HTR-8/SVneo (cell line): ENCODE data around the gene ZNF217.
A peak's percentile ranks its signal among the peaks of the same experiment; 100 is the strongest.
"Not testable (repeated sequence)": the region's sequence is repeated elsewhere in the genome, so short reads cannot be mapped to it uniquely, and the experiment has no call there.

Experiments
- DNase-seq: peaks from one replicate; pipeline ENCODE4 v3.0.0; 2011; ENCODE audit warnings: low spot score, mixed read lengths; ENCODE audit not compliant: insufficient read length
- FAIRE-seq: peaks from 2 replicates; lab custom pipeline; 2011; peaks lifted over from hg19 to GRCh38; lab: Jason Lieb, UNC

Gene ZNF217

DNA sequence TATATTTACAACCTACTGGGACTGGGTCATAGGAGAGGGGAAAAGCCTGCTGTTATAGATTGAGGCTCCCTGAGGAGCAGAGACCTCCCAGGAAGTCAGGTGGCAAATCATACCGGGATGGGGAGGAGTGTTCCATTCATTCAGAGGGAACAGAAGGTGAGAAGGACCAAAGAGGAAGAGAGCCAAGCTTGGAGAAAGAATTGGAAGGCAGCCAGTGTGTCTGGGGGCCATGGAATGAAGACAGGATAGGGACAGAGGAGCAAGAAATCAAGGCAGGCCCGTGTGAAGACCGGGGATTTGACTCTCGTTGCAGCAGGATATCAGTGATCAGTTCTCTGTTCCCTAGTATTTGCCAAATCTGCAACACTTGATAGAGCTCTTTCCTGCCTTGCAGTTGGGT lies 5.7 kb upstream of the ZNF217 start:
- DNase-seq, result no peak
- peak; percentile 49 for FAIRE-seq

DNA sequence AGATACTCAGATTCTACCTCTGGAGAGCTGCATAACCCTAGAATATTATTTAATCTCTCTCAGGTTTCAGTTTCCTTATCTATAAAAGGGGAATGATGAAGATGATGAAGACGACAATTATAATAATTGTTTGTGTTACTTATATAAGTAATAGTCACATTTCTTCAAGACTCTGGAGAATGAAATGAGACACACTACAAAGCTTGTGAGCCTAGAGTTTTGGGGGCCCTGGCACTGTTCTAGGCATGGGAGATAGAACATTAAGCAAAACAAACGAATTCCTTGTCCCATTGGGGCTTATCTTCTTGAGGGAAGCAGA lies 5.4 kb upstream of the ZNF217 start:
- DNase-seq, result no peak
- no peak for FAIRE-seq

DNA sequence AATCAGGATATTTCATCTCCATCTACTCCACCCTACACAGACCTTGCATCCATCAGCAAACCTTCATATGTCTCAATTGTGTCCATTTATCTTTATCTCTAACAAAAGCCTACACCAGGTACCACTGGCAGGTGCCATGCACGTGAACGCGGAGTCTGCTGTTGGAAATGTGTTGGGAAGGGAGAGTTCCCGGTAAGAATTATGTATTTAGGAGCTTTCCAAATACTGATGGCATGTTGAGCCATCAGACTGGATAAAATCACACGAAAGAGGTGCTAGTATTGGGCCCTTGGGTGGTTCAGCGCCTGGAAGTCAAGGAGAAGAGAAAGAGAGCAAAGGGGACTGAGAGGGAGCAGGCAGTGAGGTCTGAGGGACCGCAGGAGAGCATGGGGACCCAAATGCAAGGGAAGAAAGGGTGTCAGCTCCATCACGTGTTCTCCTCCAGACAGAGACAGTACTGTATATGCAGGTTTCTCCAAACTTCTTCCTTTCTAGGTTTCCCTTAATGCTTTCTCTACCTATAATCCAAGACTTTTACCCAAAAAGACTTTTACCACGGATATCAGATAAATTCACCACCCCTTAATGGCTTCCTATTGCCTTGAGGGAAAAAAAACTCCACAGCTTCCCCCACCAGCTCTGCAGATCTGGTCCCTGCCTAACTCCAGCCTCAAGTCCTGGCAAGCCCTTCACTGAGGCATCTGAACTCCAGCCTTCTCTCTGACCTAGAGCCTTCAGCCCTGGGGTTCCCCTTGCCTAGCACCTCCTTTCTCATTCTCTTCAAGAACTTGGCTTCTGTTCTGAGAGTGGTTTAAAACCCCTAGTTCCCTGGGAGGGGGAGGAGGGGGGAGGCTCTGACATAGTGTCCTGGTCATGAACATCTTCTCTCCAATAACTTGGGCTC lies 4.8 kb upstream of the ZNF217 start:
- no peak for DNase-seq
- no peak for FAIRE-seq

DNA sequence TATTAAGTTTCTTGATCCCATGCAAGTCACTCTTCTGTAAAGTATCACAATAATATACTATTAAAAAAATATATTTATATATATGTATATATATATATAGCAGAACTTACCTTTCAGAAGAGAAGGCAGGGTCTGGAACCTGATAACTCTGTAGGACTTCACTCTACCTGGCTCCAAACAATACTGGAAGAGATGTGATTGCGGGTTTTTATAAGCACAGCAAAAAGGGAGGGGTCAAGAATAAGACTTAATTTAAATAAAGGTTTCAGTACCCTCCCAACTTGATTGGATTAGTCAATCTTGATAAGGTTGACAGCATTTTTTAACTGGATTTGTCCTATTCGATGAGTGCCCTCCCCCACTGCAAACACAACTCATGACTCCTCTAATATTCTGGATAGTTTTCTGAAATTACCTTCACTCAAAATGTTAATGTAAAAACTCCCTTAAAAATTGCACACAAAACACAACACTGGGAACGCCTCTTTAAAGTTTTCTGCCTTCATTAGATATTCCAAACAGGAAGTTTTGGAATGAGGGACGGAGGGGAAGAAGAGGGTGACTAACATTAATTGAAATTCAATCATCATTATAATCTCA lies 4.0 kb upstream of the ZNF217 start:
- DNase-seq (no peak), FAIRE-seq (no peak)

DNA sequence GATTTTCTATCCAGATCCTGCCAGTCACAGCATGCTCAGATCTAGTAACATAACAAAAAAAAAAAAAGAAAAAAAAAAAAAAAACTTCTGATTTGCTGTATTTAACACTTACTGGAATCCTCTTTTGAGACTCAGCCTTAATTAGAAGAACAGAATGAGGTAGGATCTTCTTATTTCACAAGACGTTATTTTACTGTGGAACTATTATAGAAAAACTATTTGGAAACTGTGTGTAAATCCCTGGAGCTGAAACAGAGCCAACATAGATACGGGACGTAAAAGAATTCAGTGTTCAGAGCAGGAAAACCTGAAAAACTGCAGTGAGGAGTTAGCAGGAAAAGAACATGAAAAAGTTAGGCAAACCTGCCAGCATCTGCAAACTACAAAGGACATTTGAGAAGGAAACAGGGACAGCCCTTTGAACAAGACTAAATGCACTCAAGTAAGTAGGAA lies 3.4 kb upstream of the ZNF217 start:
- DNase-seq (no peak), FAIRE-seq (no peak)

DNA sequence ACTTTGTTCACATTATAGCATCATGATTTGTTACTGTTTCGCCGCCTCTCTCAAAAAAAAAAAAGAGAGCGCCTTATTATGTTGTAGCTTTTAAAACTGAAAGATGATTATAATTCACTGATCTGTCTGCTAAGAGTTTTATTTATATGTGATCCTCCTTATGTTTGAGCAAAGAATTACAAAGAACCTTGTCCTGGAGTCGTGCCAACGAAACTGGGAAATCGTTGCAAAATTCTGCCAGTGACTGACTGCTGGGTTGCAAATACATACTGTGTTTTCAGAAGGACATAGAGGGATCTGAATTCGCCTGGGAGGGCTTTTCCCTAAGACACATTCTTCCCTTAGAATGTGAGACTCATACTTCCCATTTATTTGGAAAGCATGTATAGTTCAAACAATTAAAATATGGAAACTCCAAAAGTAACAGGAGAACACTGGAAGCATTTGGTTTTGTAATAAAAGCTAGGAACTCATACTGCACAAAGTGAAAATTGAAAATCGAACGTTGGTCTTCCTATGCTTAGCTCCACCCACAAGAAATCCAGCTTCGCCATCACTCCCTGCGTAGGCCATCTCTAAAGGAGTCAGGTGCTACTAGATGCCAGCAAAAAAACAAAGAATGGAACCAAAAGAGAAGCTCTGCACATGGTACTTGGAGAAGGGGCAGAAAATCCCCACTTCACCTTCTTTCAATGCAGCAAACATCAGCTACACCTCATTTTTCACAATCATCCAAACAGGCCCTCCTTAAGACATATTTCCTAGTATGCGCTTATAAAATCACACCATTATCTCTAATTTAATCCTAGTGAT lies 2.8 kb upstream of the ZNF217 start:
- not testable (repeated sequence) for DNase-seq, FAIRE-seq

DNA sequence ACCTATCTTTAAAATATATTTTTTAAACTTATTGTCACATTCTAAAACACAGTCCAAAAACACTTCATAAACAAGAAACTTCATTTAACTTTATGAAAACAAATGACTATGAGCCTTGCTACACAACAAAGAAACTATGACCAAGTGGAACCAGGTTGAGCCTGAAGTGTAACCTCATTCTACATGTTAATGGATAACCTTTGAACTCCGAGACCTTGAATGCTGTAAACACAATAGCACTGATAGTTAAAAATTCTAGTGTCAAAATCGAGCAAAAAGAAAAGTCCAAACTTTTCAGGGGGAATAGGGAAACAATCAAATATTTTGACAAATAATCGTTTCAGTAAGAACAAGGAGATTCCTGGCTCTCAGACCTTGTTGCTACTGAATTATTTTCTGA lies 2.1 kb upstream of the ZNF217 start:
- not testable (repeated sequence) for DNase-seq
- peak; percentile 57 for FAIRE-seq

DNA sequence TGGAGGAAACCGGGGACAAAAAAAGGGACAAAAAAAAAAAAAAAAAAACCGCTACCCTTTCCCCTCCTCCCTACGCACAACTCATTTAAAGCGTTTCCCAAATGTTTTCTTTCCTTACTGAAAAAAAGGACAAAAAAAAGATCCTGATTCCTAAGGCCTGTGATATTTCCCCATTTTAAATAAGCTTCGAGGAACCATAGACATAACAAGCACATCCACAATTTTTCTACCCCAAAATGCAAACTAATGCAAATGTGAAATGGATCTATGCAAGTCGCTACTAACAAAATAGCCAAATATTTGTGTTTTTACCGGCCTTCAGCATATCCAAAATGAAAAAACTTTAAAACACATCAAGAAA lies 1.4 kb upstream of the ZNF217 start:
- FAIRE-seq, result no peak
- DNase-seq, result no peak

DNA sequence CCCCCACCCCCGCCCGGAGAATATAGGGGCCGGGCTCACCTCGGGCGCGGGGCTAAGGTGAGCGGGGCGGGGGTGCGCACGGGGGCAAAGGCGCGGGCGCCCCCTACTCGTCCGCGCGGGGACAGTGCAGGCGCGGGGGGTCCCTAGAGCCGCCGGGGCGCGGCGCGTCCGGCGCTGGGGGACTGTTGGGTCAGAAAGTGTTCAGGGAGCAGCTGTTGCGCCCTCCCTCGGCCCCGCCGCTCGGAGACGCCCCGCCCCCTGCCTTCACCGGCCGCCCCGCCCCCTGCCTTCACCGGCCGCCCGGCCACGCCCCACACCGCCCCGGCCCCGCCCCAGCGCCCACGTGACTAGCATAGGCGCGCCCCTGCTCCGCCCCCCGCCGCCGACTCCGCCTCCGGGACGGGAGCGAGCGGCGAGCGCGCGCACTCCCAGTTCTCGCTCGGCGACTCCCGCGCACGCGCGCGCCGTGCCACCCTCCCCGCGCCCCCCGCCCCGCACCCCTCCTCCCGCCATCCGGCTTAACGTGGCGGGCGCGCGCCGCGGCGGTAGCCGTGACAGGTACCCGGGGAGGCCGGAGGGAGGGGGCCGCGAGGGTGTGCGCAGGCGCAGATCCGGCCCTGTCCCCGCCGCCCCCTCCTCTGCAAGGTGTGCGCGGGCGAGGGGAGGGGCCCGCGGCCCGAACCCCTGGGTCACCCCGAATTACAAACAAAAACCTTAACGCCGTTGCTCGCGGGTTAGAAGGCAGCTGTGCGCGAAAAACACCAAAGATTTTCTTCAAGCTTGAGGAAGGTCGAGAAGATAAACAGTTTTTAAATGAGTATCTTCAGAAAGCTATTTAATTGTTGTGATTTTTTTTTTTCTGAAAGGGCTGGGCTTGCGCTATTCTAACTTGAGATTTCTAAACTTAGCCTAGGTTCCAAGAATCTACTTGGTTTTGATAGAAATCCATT lies 704 bp upstream of the ZNF217 start:
- peak; percentile 88 for DNase-seq
- FAIRE-seq, result peak; percentile 94

DNA sequence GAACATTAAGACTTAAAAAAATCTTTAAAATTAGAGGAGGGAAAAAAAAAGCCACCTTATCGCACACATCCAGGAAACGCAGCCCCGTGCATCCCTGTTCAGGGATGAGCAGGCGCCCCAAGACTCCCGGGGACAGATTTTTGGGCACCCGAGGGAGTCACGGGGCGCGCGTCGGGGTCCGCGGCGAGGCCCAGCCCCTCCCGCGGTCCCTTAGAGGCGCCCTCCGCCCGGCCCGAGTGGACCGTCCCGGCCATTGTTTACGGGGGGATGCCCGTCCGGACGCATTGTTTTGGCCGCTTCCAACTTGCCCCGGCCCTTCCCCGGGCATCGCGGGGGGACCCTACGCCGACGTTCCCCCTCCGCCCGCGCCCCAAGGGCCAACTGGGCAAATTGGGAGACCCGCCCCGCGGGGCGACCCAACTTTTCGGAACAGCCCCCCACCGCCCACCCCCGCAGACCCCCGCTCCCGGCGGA lies 610 bp downstream of the ZNF217 start:
- DNase-seq (no peak), FAIRE-seq (no peak)

DNA sequence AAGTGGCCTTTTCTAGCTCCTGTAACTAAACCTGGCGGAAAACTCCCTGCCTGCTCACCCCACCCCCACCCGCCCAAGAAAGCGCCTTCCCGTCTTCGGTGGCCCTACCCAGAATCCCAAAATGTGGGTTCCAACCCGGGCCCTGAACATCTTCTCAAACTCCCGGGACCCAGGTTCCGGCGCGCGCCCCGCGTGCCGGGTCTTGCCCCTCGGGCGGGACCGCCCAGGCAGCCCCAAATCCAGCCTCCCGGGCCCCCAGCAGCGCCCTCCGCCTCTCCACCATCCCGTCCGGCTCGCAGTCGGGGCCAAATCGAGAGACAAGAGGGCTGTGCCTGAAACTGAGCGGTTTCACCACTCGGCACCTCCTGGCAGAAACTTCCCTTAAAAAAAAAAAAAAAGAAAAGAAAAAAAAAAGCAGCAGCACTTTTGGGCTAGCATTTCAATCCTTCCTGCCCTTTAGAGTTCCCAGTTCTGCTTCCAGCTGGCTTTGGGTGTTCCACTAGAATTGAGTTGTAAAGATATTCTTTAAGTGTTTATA lies 1.1 kb downstream of the ZNF217 start:
- not testable (repeated sequence) for FAIRE-seq

GRCh38 chr20:53591941-53592441 lies 1.6 kb downstream of the ZNF217 start:
- FAIRE-seq, DNase-seq: not testable (repeated sequence)

More for the DNA sequence above, 1.1 kb downstream of the ZNF217 start:
- peak; percentile 58 for DNase-seq

DNA sequence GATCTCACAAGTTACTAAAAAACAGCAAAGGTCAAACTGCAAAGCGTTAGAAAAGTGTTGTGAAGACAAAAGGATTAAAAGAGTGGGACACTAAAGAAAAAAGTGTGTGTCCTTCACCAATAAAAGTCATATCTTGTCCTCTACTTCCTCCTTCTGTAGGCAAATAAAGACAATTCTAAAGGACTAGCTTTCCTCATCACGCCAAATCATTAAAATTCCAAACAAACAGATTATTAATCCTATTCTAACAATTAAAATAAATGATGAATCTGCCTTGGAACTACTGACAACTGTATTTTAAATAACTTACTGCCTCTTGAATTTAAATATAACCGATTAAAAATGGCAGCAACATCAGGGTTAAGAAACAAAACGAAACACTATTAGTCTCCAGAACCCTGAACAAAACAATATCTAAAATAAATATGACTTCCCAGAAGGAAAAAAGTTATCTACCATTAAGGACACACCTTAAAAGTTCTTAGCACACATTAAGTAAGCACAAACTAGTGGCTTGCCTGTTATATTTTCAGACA lies 2.4 kb downstream of the ZNF217 start:
- FAIRE-seq, DNase-seq: not testable (repeated sequence)

DNA sequence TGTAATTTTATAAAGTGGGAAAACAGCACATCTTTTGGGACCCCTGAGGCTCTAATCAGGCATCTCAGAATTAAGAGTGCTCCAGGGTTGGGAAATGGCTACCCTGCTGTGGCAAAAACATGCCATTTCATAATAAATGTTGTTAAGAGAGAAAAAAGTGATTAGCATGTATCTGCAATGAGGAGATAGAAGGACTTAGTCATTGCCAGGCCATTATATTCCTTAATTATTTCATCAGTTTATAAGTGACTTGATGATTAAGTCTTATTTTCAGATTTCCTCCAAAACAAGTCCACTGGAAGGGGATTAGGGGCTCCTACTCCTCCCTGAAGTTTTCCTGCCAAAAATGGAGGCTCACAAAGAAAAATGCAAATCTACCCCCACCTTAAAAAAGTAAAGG lies 3.0 kb downstream of the ZNF217 start:
- not testable (repeated sequence) for DNase-seq, FAIRE-seq

DNA sequence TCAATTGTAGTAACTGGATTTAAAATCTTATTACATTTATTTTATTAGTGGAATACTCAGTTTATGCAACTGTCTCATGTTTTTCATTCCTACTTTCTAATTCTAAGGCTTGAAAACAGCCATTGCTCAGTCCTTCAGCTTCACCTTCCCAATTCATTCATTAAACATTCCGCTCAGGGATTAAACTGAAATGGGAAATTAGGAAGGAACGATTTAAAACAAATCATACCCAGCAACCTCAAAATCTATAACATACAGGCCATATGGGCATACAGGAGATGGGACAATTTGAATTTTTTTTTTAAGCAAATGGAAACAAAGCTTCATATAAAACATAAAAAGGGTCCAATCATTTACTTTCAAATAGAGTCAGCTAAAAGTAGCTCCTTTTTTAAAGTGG lies 3.5 kb downstream of the ZNF217 start:
- not testable (repeated sequence) for FAIRE-seq

DNA sequence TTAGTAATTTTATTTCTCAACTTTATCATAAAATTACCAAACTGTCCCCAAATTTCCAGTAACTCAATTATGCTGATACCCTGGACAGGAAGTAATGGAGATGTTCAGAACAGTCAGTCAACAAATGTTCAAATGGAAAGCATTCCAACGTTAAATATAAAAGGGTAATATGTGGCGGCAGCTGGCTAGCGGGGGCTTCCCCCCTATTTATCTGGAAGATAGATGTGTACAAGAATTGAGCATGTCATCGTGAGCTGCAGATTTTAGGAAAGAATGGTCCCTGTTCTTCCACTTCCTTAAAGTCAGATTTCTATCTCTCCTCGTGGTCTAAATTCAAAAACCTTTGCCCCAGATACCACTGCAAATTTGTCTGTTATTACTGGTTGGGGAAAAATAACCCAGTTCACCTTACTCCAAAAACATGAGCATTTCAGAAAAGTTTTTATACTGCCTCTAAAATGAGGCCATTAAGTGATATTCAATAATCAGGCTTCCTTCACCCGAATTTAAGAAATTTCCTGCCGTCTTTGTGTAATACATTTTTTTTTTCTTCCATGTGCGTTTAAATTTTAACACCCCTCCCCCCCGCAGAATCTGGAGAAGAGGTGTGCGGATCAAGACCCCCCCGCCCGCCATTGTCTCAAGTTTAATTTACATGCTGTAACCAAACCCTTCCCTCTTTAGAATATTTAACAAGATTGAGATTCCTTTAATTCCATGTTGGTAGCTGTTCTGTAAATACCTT lies 4.1 kb downstream of the ZNF217 start:
- FAIRE-seq, DNase-seq: not testable (repeated sequence)

More for the DNA sequence above, 3.5 kb downstream of the ZNF217 start:
- DNase-seq, result not testable (repeated sequence)

DNA sequence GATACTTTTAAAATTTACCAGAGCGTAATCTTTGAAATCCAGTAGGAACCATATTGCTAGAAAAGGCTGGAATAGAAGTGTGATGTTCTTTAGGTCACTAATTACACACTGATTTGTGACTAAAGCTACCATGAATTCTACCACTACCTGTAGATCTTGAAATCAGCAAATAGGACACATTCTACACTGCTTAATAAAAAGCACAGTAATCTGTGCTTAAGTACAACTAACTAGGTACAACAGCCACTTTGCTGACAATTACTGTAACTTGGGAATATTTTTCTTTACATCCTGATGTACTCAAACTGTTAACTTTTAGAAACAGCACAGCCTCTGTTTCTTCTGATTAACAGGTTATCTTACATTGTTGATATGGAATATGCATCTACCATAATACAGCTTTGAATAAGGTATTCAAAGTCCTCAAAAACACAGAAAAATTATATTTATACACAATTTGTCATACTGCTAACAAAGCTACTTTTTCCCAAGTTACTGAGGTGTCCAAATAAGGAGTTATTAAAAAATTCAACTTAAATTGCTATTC lies 6.4 kb downstream of the ZNF217 start:
- FAIRE-seq, DNase-seq: not testable (repeated sequence)

- DNase-seq (no peak), FAIRE-seq (no peak)
Observed at GRCh38 chr20:53586640-53587039, 7.0 kb downstream of the ZNF217 start.
